Measurements from ENCODE around the gene HDDC2.

The HDDC2 gene

GRCh38 chr6:125231574-125232343 is 70.0 kb downstream of the HDDC2 start:
- no peak for DNase-seq

DNA sequence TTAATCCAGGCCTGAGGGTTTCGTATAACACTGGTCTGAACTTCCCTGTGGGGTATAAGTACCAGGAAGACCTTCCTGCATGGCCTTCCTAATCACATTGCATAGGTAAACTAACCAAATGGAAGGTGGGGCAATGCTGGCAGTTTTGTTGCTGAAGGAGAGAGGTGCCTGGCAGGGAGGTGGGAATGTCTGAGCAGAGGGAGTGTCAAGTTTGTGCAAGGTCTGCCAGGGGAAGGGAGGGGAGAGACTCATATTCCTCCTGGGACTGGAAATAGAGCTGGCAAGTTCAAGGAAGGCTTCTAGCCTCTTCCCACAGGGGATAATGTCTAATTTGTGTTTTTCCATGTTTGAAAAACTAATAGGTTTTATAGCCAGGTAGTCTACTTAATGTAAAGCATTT is 70.6 kb downstream of the HDDC2 start:
- no peak for DNase-seq

DNA sequence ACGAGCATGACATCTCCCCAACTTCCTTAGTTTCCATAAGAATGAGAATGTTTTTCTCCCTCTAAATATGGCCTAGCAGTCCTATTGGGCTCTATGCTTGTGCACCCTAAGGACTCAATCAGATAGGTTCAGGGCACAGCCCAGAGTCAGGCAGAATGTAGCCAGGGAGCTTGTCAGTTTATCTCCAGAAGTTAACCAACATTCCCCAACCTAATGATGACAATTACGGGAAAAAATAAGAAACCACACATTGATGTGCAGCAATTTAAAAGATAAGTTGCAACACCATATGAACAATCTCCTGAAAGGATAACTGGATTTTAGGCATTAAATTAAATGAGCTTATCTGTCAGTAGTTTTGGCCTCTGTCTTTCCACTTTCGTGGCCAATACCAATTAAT is 71.1 kb downstream of the HDDC2 start:
- DNase-seq = no peak

DNA sequence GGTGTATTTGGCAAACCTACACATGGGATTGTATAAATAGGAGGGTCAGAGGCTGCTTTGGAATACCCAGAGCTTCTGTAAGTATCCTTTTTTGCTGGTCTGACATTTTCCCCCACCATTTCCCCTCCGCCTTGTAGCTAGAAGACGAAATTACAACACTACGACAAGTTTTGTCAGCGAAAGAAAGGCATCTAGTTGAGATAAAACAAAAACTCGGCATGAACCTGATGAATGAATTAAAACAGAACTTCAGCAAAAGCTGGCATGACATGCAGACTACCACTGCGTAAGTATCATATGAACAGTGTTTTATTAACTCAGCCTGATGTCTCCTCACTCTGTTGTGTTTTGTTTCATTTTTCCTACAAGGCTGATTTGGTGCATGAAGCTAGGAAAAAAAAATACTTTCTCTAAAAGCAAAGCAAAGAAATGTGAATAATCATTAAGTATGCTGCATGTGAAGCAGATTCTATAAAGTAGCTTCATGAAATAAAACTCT is 72.7 kb downstream of the HDDC2 start:
- no peak for DNase-seq

DNA sequence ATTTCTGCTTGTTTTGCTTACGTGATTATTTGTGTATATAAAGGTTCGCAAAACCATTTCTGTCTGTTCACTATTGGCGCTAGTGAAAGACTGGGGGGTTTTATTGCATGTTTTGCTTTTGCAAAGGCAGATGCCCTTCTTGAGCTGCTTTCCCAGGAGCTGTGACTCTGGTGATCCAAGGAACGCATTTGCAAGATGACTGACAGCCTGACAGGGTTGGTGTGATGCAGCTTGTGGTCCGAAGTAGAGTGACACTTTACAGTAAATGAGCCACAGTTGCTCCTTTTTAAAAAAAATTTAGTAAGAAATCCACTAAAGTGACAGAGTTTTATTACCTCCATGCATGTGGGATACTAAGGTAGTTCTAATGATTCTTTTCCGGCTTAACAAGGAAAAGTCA is 74.5 kb downstream of the HDDC2 start:
- DNase-seq = no peak
